Measurements from ENCODE around the gene DCP1B.

GRCh38 chr12:1922985-1923384 is 81.3 kb downstream of the DCP1B start:
- TF ChIP-seq CTCF (IDR thresholded peaks at IDR 0.05) (no peak), POLR2A (IDR thresholded peaks at IDR 0.05) (no peak)
